ENCODE results near the gene ZNF438. TPM values are rescaled to one million over a fixed set of nuclear protein-coding genes. Genes with fewer than 3 reads are reported as not detected.
A peak's percentile ranks its signal among the peaks of the same experiment; 100 is the strongest.

Gene ZNF438
- total and polyA plus RNA-seq, 10 of the 15 experiments (the other 5 are each of a cell fraction or from before 2014, with no cell fraction given) = 0.93 to 5.2 (median 1.9) TPM

DNA sequence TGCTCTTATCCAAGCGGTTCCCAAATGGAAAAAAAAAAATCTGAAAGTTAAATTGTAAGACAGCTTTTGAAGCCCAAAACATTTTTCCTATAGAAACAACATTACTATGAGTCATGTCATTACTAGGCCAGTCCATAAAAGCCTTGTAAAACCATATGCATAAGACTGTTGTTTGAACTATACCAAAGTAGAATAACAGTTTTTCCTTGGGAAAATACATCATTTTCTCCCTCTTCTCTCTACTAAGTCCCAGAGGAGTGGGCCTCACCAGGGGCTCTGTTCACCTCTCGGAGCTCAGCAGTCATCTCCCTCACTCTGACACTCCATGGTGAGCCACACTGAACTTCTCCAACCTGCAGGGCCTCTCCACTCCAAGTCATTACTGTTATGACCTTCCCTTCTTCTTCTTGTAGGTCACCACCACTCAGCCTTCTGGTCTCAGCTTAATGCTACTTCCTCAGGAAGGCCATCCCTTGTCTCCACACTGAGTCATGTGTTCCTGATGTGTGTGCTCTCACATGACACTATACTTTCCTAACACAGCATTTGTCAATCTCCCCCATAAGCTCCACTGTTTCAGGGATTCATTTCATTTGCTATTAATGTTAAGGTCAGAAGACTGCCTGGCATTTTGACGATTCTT lies 32.5 kb downstream of the ZNF438 start:
- no peak overlapping the region for H3K9ac ChIP-seq (ENCODE audit: control insufficient read depth, insufficient read depth, low read length)
- H3K36me3 ChIP-seq (ENCODE audit: control insufficient read depth in 2 of 2, insufficient read depth in 2 of 2, low read length in 1 of 2) = peaks cover 0 to 3% of the 10 kb centered on the region in 2 experiments; a peak in 1 of 4 replicates
- H4K20me1 ChIP-seq (ENCODE audit: control insufficient read depth, insufficient read depth) = no peaks in the 10 kb centered on the region
- H3K4me3 ChIP-seq = no peak overlapping the region
- no peak overlapping the region for H3K4me2 ChIP-seq (ENCODE audit: control insufficient read depth, insufficient read depth)
- ChIA-PET CTCF (interaction anchor here (0.7 to 1.6 kb wide), 4 partner anchors 8 to 26 kb away, joined by 3 to 6 read pairs (median 4); no protein-coding TSS in a partner anchor), SMC1A (ENCODE audit: uncharacterized antibody, unreplicated experiment) (interaction anchor here (0.7 to 1.8 kb wide), 7 partner anchors 8 to 602 kb away, joined by 3 to 4 read pairs (median 3); no protein-coding TSS in a partner anchor), POLR2A (interaction anchor here (0.6 to 2.2 kb wide), 6 partner anchors 9 to 246 kb away, joined by 3 to 5 read pairs (median 4); no protein-coding TSS in a partner anchor), RAD21 (ENCODE audit: unreplicated experiment) (interaction anchor here (0.6 to 2.3 kb wide), 9 partner anchors 9 to 839 kb away, joined by 3 to 11 read pairs (median 3); partner anchors contain the start of gene ZNF438)
- no peaks in the 10 kb centered on the region for H3K79me2 ChIP-seq (ENCODE audit: control insufficient read depth, insufficient read depth, low read length)
- peak; percentile 50 for ATAC-seq
- H3K27me3 ChIP-seq (replicated peaks in 1 of 2; ENCODE audit: control insufficient read depth in 2 of 2, insufficient read depth in 2 of 2, low read length in 1 of 2) = no peaks in the 10 kb centered on the region
- intact Hi-C loops (cut with micrococcal nuclease; ENCODE audit: unreplicated experiment) = no loop called here
- 94% methylated on average over 3 of the region's 3 CpGs for WGBS (ENCODE audit: insufficient coverage, insufficient replicate concordance, low lambda C conversion rate, missing lambda C conversion rate)
- no peak overlapping the region for H3K27ac ChIP-seq (ENCODE audit: control insufficient read depth, insufficient read depth)
- peaks cover 2% of the 10 kb centered on the region for H3K9me3 ChIP-seq (replicated peaks; ENCODE audit: control insufficient read depth, insufficient read depth, low read length)
- in situ Hi-C loops (cut with MboI) = no loop called here
- H2AFZ ChIP-seq (ENCODE audit: control insufficient read depth, low read depth, low read length) = no peak overlapping the region
- peaks cover 4% of the 10 kb centered on the region; the same call in 1 of the 2 replicates for H3K4me1 ChIP-seq (ENCODE audit: control insufficient read depth, insufficient read depth, low read length)
- no peak for FAIRE-seq
- no peak for DNase-seq (ENCODE audit: low read depth, low spot score)
- TF ChIP-seq, protein P1, sequence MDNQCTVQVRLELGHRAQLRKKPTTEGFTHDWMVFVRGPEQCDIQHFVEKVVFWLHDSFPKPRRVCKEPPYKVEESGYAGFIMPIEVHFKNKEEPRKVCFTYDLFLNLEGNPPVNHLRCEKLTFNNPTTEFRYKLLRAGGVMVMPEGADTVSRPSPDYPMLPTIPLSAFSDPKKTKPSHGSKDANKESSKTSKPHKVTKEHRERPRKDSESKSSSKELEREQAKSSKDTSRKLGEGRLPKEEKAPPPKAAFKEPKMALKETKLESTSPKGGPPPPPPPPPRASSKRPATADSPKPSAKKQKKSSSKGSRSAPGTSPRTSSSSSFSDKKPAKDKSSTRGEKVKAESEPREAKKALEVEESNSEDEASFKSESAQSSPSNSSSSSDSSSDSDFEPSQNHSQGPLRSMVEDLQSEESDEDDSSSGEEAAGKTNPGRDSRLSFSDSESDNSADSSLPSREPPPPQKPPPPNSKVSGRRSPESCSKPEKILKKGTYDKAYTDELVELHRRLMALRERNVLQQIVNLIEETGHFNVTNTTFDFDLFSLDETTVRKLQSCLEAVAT (IDR thresholded peaks at IDR 0.05) = peak; percentile 4; the same call in 1 of the 2 replicates
- TF ChIP-seq MEF2A (IDR thresholded peaks at IDR 0.05; ENCODE audit: insufficient read depth, low read depth, low read length) = no peak
- BruUV-seq (replicated peaks) = no TSS peak
